Fibroblast of mammary gland (primary cell): Measurements from ENCODE around the gene LDLRAD4.

ENCODE experiments used
- DNase-seq: peaks from one replicate; pipeline ENCODE4 v3.0.0-alpha.2; 2010; ENCODE audit warnings: low read depth
- H3K4me3 ChIP-seq: 2 replicates; pipeline ENCODE4 v1.5.1; 2011; ENCODE audit warnings: low read depth, mild to moderate bottlenecking, low read length, moderate library complexity; ENCODE audit not compliant: control insufficient read depth
- TF ChIP-seq, protein P1 (sequence below): conservative IDR thresholded peaks from 2 replicates; pipeline ENCODE4 v1.5.1; 2011; ENCODE audit warnings: low read depth, low read length, inconsistent platforms; ENCODE audit not compliant: control insufficient read depth, insufficient read depth

The LDLRAD4 gene

DNA sequence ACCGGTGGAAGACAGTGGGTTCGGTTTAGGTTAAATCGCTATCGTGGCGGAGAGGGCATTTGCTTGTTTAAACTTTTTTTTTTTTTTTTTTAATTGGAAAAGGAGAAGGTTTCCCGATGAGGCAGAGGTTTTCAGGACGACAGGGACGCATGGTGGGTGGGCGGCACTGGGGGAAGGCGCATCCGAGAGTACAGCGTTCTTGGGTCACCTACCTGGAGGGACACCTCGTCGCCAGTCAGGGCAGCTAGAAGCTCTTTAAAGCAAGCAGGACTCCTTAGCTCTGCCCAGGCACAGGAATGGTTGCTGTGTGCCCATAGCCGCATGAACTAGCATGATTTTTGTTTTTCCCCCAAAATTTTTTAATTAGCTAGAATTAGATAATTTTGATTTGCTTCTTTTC is 437 bp downstream of the LDLRAD4 start:
- no peak overlapping the region for H3K4me3 ChIP-seq

DNA sequence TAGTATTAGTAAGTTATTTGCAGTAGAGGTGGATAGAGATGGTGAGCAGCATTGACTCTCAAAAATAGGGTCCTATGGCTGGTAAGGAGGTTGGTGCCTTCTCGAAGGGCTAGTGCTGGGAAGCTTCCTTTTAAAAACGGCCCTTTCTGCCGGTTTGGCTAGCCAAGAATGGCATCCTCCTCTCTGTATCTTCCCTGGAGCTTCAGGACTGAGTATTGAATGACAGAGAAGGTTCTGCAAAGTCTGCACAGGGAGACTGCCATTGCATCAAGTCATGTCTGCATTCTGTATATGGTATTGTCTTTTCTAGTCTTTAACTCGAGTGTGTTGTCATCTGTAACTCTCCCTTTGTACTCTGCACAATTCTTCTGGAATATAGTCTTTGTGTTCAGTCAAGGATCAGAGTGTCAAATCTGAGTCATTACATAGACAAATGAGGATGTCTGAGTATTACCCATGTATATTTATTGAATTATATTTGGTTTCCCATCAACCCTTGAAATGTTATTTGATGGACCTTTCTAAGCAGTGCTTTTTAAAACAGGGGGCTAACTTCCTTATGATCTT is 1.1 kb downstream of the LDLRAD4 start:
- H3K4me3 ChIP-seq = no peak overlapping the region
- TF ChIP-seq, protein P1, sequence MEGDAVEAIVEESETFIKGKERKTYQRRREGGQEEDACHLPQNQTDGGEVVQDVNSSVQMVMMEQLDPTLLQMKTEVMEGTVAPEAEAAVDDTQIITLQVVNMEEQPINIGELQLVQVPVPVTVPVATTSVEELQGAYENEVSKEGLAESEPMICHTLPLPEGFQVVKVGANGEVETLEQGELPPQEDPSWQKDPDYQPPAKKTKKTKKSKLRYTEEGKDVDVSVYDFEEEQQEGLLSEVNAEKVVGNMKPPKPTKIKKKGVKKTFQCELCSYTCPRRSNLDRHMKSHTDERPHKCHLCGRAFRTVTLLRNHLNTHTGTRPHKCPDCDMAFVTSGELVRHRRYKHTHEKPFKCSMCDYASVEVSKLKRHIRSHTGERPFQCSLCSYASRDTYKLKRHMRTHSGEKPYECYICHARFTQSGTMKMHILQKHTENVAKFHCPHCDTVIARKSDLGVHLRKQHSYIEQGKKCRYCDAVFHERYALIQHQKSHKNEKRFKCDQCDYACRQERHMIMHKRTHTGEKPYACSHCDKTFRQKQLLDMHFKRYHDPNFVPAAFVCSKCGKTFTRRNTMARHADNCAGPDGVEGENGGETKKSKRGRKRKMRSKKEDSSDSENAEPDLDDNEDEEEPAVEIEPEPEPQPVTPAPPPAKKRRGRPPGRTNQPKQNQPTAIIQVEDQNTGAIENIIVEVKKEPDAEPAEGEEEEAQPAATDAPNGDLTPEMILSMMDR = no peak
- DNase-seq = no peak

More for the DNA sequence above, 437 bp downstream of the LDLRAD4 start:
- DNase-seq = no peak
- TF ChIP-seq, protein P1 = no peak

DNA sequence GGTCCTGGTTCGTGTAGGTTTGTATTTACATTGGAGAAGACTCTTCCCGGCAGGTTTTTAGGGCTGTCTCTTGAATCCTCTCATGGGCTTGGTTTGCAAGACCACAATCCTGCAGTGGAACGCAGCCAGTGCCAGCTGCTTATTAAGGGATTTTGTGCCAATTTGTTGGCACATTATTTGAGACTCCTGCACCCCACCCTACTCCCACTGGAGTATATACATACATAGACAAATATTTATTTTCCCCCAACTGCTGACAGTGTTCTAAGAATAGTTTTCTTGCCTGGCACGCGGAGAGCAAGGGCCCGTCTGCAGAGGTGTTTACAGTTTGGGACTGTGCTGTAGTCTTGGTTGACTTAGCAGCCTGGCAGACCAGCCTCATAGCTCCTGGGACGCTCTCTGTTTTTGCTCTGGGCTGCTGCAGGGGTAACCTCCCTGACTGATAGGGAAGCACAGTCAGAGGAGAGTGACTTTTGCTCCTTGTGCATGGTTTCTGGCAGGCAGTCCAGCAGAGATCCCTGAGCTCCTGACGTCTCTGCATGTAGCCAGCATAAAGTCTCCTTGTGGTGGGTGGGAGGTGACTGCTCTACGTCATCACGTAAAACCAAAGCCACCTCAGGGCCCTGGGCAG is 1.9 kb downstream of the LDLRAD4 start:
- TF ChIP-seq, protein P1 = no peak
- H3K4me3 ChIP-seq = no peak overlapping the region
- no peak for DNase-seq

DNA sequence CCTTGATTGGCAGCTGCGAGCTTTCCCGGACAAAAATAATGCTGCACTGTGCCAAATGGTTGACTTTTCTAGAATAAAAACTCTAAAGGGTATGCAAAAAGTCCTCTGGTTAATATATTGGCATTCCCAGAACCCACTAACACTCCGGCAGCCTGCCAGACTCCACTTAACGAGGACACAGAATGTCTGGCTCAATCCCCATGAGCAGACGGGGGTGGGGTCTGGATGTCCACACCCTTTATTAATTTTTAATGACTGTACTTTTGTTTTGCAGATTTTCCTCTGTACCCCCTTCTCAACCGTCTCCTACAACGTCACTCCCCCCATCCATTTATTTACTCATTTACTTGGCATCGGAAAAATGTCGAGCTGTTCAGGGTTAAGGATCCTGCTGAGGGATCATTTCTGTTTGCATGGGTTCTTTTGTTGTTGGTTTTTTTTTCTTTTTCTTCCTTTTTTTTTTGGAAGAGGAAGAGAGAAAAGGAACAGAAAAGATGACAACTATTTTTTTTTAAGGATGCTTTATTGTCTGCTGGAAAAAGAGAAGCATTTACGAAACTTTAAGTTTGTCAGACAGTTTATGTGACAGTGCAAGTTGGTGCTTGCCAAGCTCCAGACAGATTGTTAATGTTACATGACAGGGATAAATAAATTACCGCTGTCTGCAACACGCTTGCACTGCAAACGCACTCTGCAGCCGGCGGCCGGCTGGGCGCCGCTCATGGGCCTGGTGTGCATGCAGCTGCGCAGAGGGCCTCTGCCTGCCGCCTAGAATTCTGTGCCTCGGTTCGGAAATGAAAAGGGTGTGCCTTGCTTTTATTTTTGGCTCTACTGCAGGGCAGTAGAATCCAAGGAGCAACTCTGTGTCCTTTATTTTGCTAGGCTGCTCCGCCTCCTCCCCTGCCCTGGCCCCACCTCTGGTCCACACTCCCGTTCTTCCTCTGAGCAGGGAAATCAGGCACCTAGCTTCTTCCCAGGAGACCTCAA is 3.6 kb downstream of the LDLRAD4 start:
- TF ChIP-seq, protein P1 = no peak
- H3K4me3 ChIP-seq = no peak overlapping the region
- no peak for DNase-seq

DNA sequence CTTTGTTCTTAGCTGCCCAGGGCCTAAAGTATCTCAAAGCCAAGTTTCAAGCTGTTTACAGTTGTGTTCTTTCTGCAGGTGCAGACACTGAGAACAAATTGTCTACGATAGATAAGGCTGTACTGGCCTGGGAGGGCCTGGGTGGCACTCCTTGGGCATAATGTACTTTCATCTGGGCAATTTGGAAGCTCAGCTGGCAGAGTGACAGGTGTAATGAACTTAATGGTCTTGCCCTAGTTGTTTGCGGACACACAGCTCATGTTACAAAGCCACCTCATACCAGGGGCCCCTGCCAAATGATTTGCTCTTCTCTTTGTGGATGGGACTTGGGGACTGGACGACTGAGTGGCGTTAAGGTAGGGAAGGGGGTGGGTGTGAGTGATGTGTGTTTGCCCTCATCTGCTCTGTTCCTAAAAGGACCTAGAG is 4.3 kb downstream of the LDLRAD4 start:
- TF ChIP-seq, protein P1 = no peak
- H3K4me3 ChIP-seq = no peak overlapping the region
- no peak for DNase-seq

DNA sequence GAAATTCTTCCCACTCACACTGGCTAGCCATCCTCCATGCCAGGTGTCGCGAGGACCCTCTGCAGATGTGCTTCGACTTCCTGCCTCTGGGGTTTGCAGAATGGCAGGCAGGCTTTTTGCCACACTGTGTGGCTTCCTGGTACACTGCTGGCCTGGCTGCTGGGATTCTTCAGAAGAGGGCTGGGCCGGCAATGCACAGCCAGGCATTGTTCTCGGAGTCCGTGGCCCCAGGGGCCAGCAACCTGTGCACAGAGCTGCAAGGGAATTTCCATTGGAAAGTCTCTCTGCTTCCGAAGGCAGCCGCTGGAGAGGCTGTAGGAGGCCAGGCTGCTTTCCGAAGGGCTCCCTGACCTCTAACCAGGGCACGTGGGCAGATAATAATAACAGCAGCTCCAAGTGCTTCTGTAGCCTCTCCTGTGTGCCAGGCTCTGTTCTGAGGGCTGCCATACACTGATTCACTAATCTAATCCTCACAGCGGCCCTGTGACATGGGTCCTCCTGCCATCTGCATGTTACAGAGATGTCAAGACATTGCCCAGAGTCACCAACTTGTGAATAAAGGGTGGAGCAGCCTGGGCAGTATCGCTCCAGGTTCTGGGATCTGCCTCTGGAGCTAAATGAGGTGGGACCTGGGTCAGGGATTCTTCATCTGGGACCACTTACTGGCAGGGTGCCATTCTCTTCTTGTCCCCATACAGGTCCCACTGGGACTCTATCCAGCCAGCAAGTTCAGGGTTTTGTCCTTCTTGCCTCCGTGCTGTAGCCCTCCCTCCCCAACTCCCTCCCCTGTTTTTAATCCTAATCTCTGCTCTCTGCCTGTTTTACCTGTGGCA is 5.0 kb downstream of the LDLRAD4 start:
- DNase-seq = no peak
- no peak overlapping the region for H3K4me3 ChIP-seq
- TF ChIP-seq, protein P1 = no peak
